GM19468 (cell line): ENCODE results near the gene ZNF441.
"Not testable (repeated sequence)": the region's sequence is repeated elsewhere in the genome, so short reads cannot be mapped to it uniquely, and the experiment has no call there.

Experiments used
- ATAC-seq: cut with Tn5 transposase; IDR thresholded peaks from one replicate; pipeline ENCODE4 v1.9.1; 2021; ENCODE audit warnings: mild to moderate bottlenecking, moderate library complexity, moderate number of reproducible peaks; ENCODE audit not compliant: unreplicated experiment; ENCODE audit errors: extremely low read depth

ZNF441 gene

DNA sequence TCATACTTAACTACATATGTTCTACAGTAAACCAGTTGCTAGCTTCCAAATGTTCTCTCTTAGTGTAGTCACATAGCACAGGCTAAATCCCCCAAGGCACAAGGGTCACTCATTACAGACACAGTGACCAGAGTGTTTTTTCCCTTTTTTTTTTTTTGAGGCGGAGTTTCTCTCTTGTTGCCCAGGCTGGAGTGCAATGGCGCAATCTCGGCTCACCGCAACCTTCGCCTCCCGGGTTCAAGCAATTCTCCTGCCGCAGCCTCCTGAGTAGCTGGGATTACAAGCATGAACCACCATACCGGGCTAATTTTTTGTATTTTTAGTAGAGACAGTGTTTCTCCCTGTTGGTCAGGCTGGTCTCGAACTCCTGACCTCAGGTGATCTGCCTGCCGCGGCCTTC is 9.9 kb downstream of the ZNF441 start:
- not testable (repeated sequence) for ATAC-seq

DNA sequence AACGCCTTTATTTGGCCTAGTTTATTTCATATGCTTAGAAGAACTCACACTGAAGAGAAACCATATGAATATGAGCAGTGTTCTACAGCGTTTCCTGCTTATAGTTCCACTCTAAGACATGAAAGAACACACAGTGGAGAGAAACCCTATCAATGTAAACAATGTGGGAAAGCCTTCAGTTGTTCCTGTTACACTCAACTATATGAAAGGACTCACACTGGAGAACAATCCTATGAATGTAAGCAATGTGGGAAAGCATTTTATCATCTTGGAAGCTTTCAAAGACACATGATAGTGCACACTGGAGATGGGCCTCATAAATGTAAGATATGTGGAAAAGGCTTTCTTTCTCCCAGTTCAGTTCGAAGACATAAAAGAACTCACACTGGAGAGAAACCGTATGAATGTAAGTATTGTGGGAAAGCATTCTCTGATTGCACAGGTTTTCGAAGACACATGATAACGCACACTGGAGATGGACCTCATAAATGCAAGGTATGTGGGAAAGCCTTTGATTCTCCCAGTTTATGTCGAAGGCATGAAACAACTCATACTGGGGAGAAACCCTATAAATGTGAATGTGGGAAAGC is 13.7 kb downstream of the ZNF441 start:
- ATAC-seq, result no peak

DNA sequence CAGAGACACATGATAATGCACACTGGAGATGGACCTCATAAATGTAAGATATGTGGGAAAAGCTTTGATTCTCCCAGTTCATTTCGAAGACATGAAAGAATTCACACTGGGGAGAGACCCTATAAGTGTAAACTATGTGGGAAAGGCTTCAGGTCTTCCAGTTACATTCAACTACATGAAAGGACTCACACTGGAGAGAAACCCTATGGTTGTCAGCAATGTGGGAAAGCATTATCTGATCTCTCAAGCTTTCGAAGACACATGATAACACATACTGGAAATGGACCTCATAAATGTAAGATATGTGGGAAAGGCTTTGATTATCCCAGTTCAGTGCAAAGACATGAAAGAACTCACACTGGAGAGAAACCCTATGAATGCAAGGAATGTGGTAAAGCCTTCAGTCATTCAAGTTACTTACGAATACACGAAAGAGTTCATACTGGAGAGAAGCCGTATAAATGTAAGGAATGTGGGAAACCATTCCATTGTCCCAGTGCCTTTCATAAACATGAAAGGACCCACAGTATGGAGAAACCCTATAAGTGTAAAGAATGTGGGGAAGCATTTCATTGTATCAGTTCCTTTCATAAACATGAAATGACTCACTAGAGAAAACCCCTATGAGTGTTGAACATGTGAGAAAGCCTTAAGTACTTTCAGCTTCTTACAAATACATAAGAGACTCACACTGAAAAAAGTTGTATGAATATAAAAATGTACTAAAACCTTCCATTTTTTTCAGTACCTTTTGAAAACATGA is 14.7 kb downstream of the ZNF441 start:
- no peak for ATAC-seq

DNA sequence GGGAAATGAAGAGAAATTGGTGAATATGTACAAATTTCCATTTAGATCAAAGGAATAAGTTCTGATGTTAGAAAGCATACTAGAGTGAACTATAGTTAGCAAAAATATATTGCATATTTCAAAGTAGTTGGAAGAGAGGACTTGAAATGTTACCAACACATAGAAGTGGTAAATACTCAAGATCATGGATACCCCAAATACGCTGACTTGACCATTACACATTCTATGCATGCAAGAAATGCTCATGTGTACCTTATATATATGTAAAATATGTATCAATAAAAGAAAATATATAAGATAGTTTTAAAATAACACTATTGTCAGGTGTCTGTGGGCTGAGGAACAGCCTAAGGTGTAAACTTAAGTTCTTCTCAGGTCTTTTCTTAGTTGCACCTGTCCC is 17.0 kb downstream of the ZNF441 start:
- no peak for ATAC-seq

DNA sequence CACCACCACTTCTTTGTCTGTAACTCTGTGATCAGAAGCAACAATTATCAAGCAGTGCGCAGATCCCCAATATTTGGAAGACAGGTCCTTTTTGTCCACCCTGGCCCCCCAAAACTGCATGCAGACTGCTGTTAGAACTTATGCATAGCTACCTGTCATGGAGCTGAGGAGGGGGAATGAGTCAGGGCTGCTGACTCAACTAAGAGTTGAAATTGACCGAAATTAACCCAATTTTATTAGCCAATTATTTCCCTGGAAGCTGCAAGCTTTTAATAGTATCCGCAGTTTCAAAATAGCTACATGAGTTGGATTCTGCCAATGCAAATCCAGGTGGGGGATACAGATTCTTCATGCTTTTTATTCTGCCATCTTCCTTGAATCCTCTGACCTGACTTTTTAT is 17.6 kb downstream of the ZNF441 start:
- no peak for ATAC-seq

DNA sequence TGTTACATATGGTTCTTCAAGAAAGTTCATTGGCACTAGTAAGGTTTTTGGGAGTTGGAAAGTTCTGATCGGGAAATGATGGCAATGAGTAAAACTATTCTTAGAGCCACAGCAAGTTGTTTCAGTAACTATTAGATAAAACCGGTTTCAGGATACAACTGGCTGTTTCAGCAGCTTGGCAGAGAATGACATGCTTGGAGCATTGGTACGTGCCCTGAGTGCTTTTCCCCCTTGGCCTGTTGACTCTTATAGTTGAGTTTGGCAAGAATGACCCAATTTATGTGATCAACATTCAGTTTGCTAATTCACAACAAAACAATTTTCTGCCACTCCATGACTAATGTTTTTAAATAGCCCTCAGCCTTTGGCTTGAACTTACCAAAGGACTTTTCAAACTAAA is 20.7 kb downstream of the ZNF441 start:
- ATAC-seq, result no peak

DNA sequence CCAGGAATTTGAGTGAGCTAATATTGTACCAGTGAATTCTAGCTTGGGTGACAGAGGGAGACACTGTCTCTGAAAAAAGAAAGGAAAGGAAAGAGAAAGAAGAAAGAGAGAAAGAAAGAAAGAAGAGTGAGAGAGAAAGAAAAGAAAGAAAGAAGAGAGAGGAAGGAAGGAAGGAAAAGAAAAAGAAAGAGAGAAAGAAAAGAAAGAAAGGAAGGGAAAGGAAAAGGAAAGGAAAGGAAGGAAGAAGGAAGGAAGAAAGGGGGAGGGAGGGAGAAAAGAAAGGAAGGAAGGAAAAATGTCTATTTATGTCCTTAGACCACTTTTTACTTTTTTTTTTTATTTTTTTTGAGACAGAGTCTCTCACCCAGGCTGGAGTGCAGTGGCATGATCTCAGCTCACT is 26.1 kb downstream of the ZNF441 start:
- no peak for ATAC-seq

DNA sequence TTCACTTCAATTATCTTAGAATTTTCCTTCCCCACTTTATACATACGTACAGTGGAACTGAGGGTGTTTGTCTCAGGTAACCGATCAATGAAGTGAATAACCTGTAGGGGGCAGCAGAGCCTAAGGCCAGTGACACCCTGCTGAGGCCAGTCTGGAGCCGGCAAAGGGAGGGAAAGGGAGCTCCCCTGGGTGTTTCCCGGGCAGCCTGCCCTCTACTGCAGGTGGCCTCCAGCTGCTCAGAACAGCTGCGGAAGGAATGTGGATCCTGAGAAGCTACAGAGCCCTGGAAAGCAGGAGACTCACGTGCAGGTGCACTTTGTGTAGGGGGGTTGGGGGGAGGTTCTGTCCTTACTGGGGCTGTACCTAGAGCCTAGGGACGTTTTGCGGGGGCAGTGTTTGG is 30.7 kb downstream of the ZNF441 start:
- no peak for ATAC-seq

DNA sequence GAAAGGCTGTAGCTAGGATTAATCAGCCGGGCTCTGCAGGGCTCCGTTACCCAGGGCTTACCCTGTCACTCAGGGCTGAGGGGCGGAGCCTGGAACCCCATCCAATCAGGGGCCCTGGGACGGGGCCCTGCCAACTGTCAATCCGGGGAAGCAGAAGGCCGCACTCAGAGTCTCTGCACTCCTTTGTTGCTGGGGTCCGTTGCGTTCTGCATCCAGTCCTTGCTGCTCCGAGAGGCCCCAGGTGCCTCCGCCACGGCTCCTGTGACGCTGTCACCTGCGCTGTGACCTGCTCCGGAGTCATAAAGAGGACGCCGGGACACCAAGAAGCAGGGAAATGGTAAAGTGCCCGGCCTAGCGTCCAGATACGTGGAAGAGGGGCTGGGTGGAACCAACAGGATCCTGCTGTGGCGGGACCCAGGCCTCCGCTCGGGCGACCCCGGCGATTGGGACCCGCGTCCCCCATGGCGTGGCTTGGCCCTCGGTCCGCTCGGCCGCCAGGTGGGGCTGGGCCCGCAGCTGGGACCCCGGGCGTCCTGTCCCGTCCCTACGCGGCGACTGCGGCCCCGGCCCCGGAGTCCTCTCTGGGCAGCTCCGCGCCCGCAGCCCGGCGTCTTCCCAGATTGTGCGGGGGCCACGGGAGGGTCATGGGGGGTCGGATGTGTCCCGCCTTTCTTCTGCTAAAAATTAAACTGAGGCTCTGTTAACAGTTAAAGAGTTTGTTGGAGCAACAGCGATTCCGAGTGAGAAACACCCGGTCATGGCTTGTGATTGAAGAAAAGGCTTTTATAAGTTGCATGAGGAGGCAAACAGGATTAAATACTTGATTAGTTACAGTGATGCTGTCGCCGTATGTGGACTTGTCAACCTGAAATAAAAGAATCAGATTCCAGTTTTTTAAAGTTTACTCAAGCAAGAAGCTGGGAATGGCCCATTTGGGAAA is 31.9 kb downstream of the ZNF441 start, which contains the start of gene ZNF491:
ZNF491 (plus strand) TSS at position 133 of the 940 bp plus-strand sequence. CDS start 7,431 bp downstream, outside the sequence.
- ATAC-seq, result peak; percentile 54

DNA sequence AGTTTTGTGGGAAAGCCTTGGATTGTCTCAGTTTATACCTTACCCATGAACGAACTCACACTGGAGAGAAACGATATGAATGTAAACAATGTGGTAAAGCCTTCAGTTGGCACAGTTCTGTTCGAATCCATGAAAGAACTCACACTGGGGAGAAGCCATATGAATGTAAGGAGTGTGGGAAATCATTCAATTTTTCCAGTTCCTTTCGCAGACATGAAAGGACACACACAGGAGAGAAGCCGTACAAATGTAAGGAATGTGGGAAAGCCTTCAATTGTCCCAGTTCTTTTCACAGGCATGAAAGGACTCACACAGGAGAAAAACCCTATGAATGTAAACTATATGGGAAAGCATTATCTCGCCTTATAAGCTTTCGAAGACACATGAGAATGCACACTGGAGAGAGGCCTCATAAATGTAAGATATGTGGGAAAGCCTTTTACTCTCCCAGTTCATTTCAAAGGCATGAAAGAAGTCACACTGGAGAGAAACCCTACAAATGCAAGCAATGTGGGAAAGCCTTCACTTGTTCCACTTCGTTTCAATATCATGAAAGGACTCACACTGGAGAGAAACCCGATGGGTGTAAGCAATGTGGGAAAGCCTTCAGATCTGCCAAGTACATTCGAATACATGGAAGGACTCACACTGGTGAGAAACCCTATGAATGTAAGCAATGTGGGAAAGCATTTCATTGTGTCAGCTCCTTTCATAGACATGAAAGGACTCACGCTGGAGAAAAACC is 39.7 kb downstream of the ZNF441 start:
- no peak for ATAC-seq

DNA sequence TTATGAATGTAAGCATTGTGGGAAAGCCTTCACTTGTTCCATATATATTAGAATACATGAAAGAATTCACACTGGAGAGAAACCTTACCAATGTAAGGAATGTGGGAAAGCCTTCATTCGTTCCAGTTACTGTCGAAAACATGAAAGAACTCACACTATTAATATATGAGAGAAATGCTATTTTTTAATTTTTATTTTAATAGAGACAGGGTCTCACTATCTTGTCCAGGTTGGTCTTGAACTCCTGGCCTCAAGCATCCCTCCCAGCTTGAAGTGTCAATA is 40.2 kb downstream of the ZNF441 start:
- ATAC-seq, result no peak

DNA sequence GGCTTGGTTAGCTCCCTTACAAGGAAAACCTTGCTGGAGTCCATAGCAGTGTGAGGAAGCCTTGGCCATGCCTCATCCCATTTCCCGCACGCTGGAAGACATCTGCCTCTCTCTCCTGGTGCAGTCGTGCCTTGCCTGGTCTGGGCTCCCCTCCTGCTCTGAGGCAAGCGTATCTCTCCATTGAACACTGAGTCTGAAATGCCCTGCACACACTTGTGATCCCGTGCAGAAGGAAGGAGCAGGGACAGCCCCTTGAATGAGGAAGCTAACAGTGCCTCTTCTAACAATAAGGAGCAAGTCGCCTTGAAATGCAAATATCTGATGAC is 46.9 kb downstream of the ZNF441 start:
- ATAC-seq, result no peak

DNA sequence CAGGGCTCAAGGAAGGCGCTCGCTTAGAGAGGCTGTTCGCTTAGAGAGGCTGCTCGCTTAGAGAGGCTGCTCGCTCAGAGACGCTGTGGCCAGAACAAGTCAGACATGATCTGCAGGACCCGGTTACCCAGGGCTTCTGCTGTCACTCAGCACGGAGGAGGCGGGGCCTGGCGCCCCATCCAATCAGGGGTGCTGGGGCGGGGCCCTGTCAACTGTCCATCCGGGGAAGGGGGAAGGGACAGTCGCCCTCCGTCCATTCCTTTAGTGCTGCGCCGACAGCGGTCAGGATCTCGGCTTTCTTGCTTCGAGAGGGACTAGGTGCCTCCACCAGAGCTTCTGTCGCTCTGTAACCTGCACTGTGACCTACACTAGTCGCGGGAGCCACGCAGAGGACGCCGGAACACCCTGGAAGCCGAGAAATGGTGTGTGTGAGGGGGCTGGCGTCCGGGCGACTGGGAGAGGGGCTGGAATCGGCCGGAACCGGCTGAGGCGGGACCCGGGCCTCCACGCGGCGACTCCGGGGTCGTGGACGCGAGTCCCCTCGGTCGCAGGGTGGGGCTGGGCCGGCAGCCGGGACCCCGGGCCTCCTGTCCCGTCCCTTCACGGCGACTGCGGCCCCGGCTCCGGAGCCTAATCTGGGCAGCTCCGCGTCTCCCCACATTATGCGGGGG is 47.4 kb downstream of the ZNF441 start, which contains the start of gene ZNF440:
ZNF440 (plus strand) TSS at position 245 of the 671 bp plus-strand sequence; CDS start at position 420, 175 bp downstream.
- peak; percentile 96 for ATAC-seq

DNA sequence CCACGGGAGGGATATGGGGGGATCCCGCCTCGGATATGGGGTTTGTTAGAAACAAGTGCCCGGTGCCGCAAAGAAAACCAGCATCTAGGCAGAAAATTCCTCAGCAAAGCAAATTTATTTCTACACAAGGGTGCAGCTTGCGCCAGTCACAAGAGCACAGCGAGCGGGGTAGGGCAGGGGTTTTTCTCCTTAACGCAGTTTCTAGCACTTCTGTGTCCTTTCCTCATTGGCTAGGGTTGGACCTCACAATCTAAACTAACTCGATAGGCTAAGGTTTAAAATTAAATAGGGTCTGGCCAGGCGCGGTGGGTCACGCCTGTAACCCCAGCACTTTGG is 47.9 kb downstream of the ZNF441 start:
- ATAC-seq, result no peak

DNA sequence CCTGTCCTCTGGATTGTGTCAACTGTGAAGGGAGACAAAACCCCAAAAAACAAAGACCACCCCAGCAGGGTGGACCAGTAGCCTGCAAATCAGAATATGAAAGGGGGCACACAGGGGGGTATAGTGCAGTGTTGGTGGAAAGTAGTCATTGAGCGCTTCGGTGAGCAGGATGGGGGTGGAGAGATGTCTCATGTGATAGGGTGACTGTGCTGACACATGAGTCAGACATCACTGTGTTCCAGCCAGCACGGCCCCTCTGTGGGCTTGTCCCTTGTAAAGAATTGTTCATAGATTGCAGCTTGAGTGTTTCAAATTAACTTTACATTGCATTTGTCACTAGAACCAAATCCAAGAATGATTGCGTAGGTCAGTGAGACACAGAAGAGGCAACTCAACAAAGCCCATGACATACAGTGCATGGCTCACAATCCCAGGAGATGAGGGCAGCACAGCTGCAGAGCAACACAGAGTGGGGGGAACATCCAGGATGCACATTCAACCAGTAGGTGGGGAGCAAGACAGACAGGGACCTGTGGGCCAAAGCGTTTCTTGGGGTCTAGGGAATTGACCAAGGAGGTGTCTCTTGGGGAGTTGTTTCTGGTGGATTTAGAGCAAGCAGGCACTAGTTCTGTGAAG is 54.8 kb downstream of the ZNF441 start:
- ATAC-seq, result no peak

DNA sequence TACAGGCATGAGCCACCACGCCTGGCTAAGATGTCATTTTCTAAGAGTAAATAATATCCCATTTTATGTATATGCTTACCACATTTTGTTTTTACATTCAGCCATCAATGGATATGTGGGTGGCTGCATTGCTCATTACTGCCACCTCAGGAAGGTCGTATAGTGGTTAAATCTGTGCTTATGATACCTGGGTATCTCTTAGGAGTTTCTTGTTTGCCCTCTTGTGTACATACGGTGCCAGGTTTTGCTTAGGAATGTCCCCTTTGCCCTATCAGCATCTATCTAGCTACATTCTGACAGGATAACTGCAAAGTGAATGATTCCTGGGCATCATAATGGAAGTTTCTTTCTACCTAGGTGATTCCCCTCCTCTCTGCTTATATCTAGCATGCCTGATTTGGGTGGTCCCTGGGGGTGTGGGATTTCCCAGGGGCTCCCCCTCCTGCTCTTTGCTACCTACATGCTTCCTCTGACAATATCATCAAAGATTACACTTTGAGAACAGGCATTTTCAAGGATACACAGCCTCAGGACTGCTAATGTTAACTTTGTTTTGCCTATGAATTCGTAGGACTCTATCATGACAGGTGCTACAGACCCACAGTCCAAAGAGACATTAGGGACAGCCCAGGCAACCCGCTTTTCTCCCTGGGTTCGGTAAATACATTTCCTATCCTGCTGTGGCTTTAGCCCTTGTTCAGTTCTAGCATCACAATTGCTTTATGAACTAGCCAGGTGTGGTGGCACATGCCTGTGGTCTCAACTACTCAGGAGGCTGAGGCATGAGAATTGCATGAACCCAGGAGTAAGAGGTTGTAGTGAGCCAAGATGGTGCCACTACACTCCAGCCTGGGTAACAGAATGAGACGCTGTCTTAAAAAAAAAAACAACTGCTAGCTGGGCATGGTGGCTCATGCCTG is 62.4 kb downstream of the ZNF441 start:
- not testable (repeated sequence) for ATAC-seq

DNA sequence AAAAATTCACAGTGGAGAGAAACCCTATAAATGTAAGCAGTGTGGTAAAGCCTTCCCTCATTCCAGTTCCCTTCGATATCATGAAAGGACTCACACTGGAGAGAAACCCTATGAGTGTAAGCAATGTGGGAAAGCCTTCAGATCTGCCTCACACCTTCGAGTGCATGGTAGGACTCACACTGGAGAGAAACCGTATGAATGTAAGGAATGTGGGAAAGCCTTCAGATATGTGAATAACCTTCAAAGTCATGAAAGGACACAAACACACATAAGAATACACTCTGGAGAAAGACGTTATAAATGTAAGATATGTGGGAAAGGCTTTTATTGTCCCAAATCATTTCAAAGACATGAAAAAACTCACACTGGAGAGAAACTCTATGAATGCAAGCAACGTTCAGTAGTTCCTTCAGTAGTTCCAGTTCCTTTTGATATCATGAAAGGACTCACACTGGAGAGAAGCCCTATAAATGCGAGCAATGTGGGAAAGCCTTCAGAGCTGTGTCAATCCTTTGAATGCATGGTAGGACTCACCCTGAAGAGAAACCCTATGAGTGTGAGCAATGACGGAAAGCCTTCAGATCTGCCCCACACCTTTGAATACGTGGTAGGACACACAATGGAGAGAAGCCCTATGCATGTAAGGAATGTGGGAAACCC is 65.6 kb downstream of the ZNF441 start:
- no peak for ATAC-seq

DNA sequence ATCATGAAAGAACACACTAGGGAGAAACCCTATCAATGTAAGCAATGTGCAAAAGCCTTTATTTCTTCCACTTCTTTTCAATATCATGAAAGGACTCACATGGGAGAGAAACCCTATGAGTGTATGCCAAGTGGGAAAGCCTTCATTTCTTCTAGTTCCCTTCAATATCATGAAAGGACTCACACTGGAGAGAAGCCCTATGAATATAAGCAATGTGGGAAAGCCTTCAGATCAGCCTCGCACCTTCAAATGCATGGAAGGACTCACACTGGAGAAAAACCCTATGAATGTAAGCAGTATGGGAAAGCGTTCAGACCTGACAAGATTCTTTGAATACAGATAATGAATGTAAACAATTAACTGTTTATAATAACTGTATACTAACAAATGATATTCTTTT is 66.7 kb downstream of the ZNF441 start:
- no peak for ATAC-seq
